ENCODE measurements around the gene FLRT2.

The FLRT2 gene

GRCh38 chr14:85565862-85566296 lies 35.9 kb downstream of the FLRT2 start:
- no peak for DNase-seq

GRCh38 chr14:85566603-85567002 lies 36.7 kb downstream of the FLRT2 start:
- DNase-seq, result no peak

- DNase-seq, result no peak
Measured at GRCh38 chr14:85572011-85572410, 42.1 kb downstream of the FLRT2 start.

- no peak for DNase-seq
Measured at GRCh38 chr14:85572845-85573244, 42.9 kb downstream of the FLRT2 start.

- no peak for DNase-seq
Measured at GRCh38 chr14:85573406-85573805, 43.5 kb downstream of the FLRT2 start.

- no peak for DNase-seq
Measured at GRCh38 chr14:85574853-85575616, 45.1 kb downstream of the FLRT2 start.

GRCh38 chr14:85575617-85575898 lies 45.6 kb downstream of the FLRT2 start:
- DNase-seq, result no peak

- no peak for DNase-seq
Measured at GRCh38 chr14:85576218-85576617, 46.3 kb downstream of the FLRT2 start.

- no peak for DNase-seq
Measured at GRCh38 chr14:85576848-85577542, 47.1 kb downstream of the FLRT2 start.

- DNase-seq, result no peak
Measured at GRCh38 chr14:85577543-85578114, 47.7 kb downstream of the FLRT2 start.

GRCh38 chr14:85578357-85578756 lies 48.4 kb downstream of the FLRT2 start:
- no peak for DNase-seq

GRCh38 chr14:85578930-85579329 lies 49.0 kb downstream of the FLRT2 start:
- DNase-seq, result no peak

GRCh38 chr14:85579942-85580341 lies 50.0 kb downstream of the FLRT2 start:
- DNase-seq, result no peak

- no peak for DNase-seq
Measured at GRCh38 chr14:85580536-85581140, 50.7 kb downstream of the FLRT2 start.

- DNase-seq, result no peak
Measured at GRCh38 chr14:85581691-85582090, 51.7 kb downstream of the FLRT2 start.

GRCh38 chr14:85583380-85583779 lies 53.4 kb downstream of the FLRT2 start:
- no peak for DNase-seq

GRCh38 chr14:85584481-85584880 lies 54.5 kb downstream of the FLRT2 start:
- no peak for DNase-seq

- no peak for DNase-seq
Measured at GRCh38 chr14:85587151-85587711, 57.3 kb downstream of the FLRT2 start.

- DNase-seq, result no peak
Measured at GRCh38 chr14:85590784-85591183, 60.8 kb downstream of the FLRT2 start.

- DNase-seq, result no peak
Measured at GRCh38 chr14:85594217-85594616, 64.3 kb downstream of the FLRT2 start.

- no peak for DNase-seq
Measured at GRCh38 chr14:85595981-85596380, 66.0 kb downstream of the FLRT2 start.

- DNase-seq, result no peak
Measured at GRCh38 chr14:85596562-85596961, 66.6 kb downstream of the FLRT2 start.

- no peak for DNase-seq
Measured at GRCh38 chr14:85597701-85598100, 67.8 kb downstream of the FLRT2 start.

- no peak for DNase-seq
Measured at GRCh38 chr14:85599939-85600338, 70.0 kb downstream of the FLRT2 start.

All from stimulated activated CD4-positive, alpha-beta T cell treated with anti-CD3 and anti-CD28 coated beads, Interleukin-12 subunit alpha, Interleukin-12 subunit beta, amount 100 ng/mL, for 4 hours (primary cell).